Renal cortex interstitium (tissue), 11 donors: ENCODE results near the gene NEU4. TPM values are rescaled to one million over a fixed set of nuclear protein-coding genes. Genes with fewer than 3 reads are reported as not detected.
"Not testable (repeated sequence)": the region's sequence is repeated elsewhere in the genome, so short reads cannot be mapped to it uniquely, and the experiment has no call there.

Source experiments
- DNase-seq, 11 donors: peaks; one replicate each; pipeline ENCODE4 v3.0.0-alpha.2; 2013; ENCODE audit warnings: low read depth in 9 of 11, low spot score in 4 of 11; ENCODE audit errors: extremely low read depth in 1 of 11
- polyA plus RNA-seq, 3 donors: library from polyadenylated mRNA; unstranded; fragments of 120-200 nt; gene quantifications; one replicate each; pipeline ENCODE4 v1.2.1, GENCODE V29; 2013; ENCODE audit not compliant: insufficient read length in 3 of 3

Gene NEU4
- polyA plus RNA-seq, 3 donors: 0.56 to 2.2 (median 1.9) TPM

GRCh38 chr2:241773511-241774418, 35.2 kb upstream of the NEU4 start:
- no peak for DNase-seq

DNA sequence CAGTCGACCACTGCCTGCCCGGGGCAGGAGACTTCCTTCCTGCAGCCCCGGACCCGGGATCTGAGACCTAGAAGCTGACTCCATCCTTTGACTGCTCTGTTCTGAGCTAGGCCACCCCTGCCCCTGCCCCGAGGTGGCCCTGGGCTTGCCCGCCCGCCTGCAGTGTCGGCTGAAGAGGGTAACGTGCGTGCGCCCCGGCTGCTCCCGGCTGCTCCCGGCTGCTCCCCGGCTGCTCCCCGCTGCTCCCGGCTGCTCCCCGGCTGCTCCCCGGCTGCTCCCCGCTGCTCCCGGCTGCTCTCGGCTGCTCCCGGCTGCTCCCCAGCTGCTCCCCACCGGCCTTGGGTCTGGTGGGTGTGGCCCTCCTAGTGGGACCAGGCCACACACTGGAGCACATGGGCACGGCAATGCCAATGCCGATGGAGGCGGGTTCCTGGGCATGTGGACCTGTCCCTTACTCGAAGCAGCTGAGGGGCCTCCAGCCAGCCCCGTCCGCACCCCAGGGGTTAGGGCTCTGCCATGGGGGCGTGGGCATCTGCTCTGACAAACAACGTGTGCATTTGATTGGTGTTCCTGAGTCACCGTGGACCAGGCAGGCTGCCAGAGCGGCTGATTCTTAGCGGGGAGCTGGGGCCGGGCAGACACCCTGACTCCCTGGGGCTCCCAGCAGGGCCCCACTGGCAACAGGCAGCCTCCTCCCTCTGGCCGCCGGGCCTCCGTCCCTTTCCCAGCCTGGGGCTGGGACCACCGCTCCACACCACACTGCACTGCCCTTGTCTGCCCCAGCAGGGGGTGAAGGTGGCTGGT, 34.4 kb upstream of the NEU4 start:
- no peak for DNase-seq

DNA sequence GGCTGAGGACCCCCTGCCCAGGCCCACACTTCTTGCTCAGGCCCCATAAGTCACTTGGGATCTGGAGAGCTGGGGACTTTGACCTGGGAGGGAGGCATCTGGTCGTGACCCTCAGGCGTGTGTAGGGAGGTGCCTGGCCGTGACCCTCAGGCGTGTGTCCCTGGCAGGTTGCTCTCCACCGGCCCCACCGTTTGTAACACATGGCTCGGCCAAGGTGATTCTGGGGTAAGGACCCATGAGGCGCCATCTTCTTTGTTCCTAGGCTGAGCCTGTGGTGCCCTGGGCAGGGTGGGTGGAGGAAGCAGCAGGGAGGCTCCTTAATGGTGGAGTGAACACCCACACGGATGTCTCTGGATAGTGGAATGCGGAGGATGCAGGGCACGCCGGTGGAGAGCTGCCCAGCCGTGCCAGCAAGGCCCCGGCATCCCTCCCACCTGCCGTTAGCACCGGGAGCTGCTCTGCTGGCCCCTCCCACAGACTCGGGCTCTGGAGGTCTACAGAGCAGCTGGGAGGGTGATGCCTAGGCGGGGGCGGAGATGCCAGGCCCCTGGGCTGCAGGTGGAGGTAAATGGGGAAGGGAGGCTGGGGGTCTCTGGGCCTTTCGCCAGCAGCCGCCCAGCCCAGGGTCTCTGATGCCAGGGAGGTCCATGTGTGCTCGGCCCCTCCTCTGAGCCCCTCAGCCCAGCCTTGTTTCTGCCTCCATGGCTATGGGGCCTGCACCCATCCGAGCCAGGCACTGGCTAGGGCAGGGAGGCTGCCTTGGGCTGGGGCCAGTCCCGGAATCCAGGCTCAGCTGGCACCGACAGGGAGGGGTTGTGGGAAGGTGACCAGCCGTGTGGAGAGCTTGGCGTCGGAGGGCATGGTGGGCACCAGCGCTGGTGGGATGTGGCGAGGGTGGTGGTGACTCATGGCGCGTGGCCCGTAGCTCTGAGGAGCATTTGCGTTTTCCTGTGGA, 33.5 kb upstream of the NEU4 start:
- DNase-seq: peak in 1 of 11 donors; percentile 39

DNA sequence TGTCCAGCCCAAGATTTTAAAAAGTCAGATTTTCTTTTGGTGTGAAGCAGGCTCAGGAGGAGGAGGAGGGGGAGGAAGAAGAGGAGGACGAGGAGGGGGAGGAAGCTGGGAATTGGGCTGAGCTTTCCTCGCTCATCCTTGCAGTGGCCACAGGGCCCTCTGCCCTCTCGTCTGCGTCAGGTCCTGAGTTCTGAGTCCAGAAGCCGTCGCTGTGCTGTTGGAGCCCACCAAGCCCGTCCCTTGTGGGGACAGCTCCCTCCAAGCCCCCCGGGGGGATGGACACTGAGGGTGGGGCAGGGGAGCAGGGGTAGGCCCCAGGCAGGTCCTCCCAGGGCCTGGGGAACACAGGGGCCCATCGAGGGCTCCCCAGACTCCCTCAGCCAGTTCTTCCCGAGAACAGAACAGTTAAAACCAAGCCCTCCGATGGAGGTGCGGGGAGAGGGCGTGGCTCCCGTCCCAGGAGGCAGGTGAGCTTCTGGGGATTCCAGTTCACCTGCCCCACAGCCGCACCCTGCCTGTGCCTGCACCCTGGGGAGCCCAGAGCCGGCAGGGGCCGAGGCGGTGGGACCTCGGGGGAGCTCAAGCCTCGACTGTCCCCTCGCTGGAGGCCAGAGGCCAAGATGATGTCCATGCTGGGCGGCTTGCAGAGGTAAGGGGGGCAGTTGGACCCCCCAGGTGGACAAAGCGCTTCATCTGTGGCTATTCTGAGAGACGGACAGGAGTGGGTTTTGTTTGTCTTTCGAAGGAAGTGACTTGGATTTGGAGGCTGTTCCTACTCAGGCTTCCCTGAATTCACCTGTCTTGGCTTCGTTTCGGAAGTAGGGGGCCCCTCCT, 32.4 kb upstream of the NEU4 start, which contains the start of gene GAL3ST2:
Gene GAL3ST2 (plus strand): TSS at position 487 of the 834 bp plus-strand sequence. CDS start 134 bp downstream, at position 621.
- DNase-seq: no peak

DNA sequence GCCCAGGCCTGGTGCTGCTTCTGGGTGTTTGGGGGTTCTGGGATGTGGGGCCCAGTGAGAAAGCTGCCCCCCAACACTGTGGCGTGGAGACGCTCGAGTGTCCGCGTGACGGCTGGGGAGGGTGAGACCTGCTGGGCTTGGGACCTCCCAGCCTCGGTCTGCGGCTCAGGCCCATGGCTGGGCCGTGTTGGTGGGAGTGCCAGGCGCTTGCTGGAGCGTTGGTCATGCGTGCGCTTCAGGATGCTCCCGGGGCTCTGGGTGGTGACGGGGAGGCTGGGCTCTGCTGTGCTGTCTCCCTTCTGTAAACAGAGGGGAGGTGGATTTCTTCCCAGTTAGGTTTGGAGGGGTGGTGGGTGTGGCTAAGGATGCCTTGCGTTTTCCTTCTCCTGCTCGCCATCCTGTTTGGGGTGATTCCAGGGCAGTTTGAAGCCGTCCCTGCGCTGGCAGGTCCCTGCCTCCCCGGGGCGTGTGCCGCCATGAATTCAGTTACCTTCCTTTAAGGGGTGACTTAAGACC, 31.8 kb upstream of the NEU4 start:
- no peak for DNase-seq

DNA sequence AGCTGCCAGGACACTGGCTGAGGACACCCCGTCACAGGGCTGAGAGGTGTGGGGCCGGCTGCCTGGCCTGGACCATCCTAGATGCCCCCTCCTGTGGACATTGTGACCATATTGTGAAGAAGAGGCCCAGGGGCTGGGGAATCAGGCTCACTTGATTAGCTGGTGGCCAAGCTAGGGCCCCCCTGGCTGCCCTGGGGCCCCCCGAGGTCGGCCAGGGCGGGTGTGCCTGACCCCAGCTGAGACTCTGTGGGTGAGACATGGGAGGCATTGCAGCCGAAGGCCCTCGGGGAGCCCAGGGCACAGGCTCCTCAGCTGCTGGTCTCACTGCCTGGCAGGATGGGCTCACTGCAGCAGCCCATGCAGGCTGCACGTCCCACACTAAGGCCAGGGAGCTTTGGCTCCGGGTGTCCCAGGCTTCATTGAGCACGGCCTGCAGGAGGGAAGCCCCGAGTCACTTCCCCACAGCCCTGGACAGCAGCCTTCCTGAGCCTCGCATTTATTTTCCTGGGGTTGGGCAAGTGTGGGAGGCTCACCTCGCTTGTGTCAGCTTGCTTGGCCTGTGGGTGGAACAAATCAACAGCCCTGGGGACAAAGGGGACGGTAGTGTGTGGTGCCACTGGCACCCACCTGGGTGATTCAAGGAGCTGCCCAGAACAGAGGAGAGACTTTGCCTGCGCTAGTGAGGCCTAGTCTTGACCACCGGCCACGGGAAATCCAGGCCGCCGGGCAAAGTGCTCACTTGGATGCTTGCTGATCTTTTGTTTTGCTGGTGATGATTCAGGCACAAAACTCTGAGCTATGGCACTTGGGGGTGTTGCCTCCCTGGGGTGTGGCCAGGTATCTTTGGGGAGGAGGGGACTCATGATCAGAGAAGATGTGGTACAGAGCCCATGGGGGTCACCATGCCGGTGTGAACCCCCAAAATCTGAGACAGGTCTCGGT, 31.0 kb upstream of the NEU4 start:
- no peak for DNase-seq

DNA sequence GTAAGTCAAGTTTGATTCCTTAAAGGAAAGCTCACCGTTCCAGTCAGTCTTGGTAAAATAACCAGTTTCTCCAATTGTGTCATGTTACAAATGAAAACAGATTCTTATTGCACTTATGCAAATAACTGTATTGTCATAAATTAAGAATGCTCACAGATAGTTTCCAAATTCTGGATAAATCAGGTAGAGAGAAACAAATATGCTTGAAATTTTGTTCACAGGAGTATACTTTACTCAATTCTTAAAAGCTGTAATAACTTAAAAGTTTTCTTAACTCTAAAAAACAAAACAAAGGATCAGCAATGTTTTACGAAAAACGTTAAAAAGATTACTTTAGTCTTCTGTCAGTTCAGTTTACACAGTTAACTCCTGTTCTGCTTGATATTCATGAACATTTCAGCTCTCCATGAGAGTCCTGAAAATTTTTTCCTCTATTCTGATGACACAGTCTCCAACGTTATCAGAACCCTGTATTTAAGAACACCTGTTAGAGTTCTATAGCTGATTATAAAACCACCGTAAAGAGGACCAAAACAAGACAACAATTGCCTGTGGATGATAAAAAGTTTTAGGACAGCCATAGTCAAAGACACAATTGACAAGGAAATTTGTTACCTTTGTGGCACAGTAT, 27.9 kb upstream of the NEU4 start:
- no peak for DNase-seq

- not testable (repeated sequence) for DNase-seq
Measured at GRCh38 chr2:241782053-241782452, 26.9 kb upstream of the NEU4 start.

DNA sequence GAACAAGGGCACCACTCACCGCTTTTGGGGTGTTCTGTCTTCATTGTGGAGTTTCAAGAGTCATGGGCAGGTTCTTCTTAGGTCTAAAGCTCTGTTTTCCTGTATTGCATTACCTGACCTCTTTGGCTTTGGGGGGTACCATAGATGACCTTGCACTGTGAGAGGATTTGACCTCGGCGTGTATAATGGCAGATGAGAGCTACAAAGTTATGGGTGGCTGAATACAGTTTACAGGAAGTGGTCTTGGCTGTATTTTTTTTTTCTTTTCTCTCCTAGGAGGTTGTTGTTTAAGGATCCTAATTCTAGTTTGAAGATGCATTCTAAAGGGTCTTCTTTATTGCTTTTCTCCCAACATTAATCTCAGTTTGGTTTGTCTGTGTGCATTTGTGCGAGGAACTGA, 20.9 kb upstream of the NEU4 start:
- DNase-seq: no peak

DNA sequence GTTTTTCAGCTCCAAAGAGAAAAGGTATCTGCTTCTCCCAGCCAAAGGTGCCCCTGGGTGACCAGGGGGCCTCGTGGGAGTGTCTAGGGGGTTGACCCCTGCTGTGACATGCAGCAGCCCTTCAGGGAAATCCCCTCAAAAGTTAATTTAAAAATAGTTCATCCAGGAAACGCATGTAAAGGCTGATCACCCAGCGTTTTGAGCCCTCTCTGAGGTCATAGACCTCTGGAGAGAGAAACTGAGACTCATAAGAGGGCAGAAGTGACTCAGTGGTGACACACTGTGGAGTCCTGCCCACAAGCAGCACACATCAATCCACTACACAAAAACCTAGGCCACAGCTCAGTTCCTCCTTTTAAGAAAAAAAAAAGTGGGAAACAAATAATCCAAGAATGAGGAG, 20.4 kb upstream of the NEU4 start:
- DNase-seq: no peak

DNA sequence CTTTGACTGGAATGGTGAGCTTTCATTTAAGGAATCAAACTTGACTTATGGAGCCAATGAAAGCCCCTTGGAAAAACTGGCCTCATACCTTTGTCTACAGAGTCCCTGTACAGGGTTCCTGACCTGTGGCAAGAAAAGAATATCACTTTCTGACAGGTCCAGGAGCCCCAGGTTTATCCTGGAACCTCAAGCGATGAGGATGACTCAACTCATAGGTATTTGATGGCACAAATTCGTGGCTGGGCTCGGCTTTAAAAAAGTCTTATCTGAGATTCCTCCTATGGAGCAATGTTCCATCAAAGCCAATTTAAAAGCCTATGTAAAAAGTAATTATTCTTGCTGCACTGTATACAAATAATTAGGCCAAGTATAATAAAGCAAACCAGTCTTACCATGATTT, 17.6 kb upstream of the NEU4 start:
- not testable (repeated sequence) for DNase-seq

DNA sequence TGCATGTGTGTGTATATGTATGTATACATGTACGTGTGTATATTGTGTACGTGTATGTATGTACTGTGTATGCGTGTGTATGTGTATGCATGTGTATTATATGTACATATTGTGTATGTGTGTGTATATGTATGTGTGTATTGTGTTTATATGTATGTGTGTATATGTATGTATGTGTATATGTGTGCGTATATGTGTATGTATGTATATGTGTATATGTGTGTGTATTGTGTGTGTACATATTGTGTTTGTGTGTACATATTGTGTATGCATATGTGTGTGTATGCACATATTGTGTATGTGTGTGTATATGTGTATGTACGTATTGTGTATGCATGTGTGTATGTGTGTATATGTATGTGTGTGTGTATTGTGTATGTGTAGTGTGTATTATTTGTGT, 15.6 kb upstream of the NEU4 start:
- DNase-seq: no peak

GRCh38 chr2:241794250-241794823, 14.7 kb upstream of the NEU4 start:
- DNase-seq: no peak

DNA sequence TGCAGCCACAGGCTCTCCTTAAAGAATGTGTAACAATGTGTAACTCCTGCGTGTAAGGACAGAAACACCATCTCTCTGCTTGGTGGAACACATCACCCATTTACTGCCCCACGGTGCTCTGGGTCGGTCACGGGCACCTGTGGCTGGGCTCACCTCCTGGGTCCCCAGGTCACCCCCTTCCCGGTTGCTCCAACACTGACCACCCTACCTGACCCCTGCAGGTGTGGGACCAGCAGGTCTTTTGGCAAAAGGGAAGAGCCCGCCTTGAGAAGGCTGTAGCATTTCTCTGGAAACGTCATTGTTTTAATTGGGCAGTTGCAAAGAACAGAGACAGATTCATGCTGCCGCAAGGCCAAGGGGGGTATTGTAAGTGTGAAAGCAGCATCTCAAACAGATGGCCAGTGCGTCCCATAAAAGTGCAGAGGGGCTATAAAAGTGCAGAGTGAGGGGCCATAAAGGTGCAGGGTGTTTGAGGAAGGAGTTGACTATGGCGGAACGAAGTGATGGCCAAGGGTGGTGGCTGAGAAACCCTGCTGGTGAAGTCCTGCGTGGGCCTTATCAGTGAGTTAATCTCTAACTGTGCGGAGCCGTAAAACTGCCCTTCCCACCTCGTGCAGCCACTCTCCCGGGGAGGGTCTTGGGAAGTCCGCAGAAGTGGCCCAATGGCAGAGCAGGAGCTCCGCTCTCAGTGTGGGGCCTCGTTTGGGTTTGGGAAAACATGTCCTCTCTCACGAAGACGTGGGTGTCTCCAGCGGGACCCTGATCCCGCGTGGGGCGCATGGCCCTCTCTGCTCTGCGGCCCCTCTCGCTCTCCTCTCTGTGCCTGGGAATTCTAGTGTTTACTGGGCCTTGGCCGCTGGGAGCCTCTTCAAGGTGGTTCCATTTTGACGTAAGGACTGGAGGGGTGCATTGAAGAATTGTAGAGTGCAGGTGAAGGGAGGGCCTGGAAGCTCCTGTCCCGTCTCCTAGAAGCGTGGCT, 13.7 kb upstream of the NEU4 start:
- DNase-seq: no peak

- DNase-seq: no peak
Measured at GRCh38 chr2:241796209-241796608, 12.8 kb upstream of the NEU4 start.
